CD4-positive, alpha-beta T cell treated with Interleukin-2 at 100 ng/mL for 4 hours (primary cell): ENCODE measurements around the gene ATG9B.

Source experiments
- DNase-seq: peaks from one replicate; pipeline ENCODE4 v3.0.0-alpha.2; 2020; ENCODE audit warnings: low spot score

The ATG9B gene

GRCh38 chr7:150978126-150978789, 46.0 kb downstream of the ATG9B start, which contains the start of gene KCNH2:
Gene KCNH2 (minus strand): TSS chr7:150978321. CDS start chr7:150977913, 408 bp downstream.
- DNase-seq: peak; percentile 30

- no peak for DNase-seq
Observed at GRCh38 chr7:150977382-150978125, 46.7 kb downstream of the ATG9B start.

- no peak for DNase-seq
Observed at GRCh38 chr7:150976529-150977381, 47.5 kb downstream of the ATG9B start.

GRCh38 chr7:150975536-150976319, 48.6 kb downstream of the ATG9B start:
- DNase-seq: no peak

- peak; percentile 86 for DNase-seq
Observed at GRCh38 chr7:150974468-150975391, 49.6 kb downstream of the ATG9B start.

- DNase-seq: peak; percentile 33
Observed at GRCh38 chr7:150973571-150974451, 50.5 kb downstream of the ATG9B start.

- DNase-seq: no peak
Observed at GRCh38 chr7:150972741-150973140, 51.6 kb downstream of the ATG9B start.

GRCh38 chr7:150972023-150972468, 52.2 kb downstream of the ATG9B start:
- no peak for DNase-seq

GRCh38 chr7:150971242-150972022, 52.9 kb downstream of the ATG9B start:
- DNase-seq: no peak

GRCh38 chr7:150970424-150970823, 53.9 kb downstream of the ATG9B start:
- no peak for DNase-seq

- no peak for DNase-seq
Observed at GRCh38 chr7:150969475-150969874, 54.8 kb downstream of the ATG9B start.

- DNase-seq: no peak
Observed at GRCh38 chr7:150968734-150969372, 55.4 kb downstream of the ATG9B start.

- DNase-seq: no peak
Observed at GRCh38 chr7:150968056-150968733, 56.1 kb downstream of the ATG9B start.

- DNase-seq: no peak
Observed at GRCh38 chr7:150967349-150967748, 56.9 kb downstream of the ATG9B start.

- no peak for DNase-seq
Observed at GRCh38 chr7:150966002-150966401, 58.3 kb downstream of the ATG9B start.

- DNase-seq: no peak
Observed at GRCh38 chr7:150965273-150965830, 58.9 kb downstream of the ATG9B start.
